DOHH2 (cell line): ENCODE measurements around the gene NCAM2.
"Not testable (repeated sequence)": the region's sequence is repeated elsewhere in the genome, so short reads cannot be mapped to it uniquely, and the experiment has no call there.

Experiments
- H3F3A ChIP-seq: fragments of 200-600 bp; sonication (generic), shearing (Covaris generic); 2 replicates; pipeline ENCODE4 v1.6.0; 2016; ENCODE audit warnings: antibody characterized with exemption, mild to moderate bottlenecking; ENCODE audit not compliant: control insufficient read depth, insufficient read depth
- H3K27ac ChIP-seq: fragments of 200-600 bp; sonication (generic); 2 replicates; pipeline ENCODE4 v1.5.1; 2014; ENCODE audit warnings: low read depth, mild to moderate bottlenecking, low read length, moderate library complexity
- H3K27me3 ChIP-seq: fragments of 200-600 bp; sonication (generic); 2 replicates; pipeline ENCODE4 v1.6.1; 2014; ENCODE audit warnings: mild to moderate bottlenecking, low read length, mixed read lengths; ENCODE audit not compliant: control insufficient read depth
- H3K36me3 ChIP-seq: fragments of 200-600 bp; sonication (generic); 2 replicates; pipeline ENCODE4 v1.6.1; 2014; ENCODE audit warnings: mild to moderate bottlenecking, low read length, moderate library complexity, mixed read lengths; ENCODE audit not compliant: control insufficient read depth
- H3K4me1 ChIP-seq: fragments of 200-600 bp; sonication (generic); 2 replicates; pipeline ENCODE4 v1.6.1; 2014; ENCODE audit warnings: mild to moderate bottlenecking, low read length, mixed read lengths; ENCODE audit not compliant: control insufficient read depth
- H3K4me2 ChIP-seq: fragments of 200-600 bp; sonication (generic); 2 replicates; pipeline ENCODE4 v1.6.0; 2014; ENCODE audit warnings: mild to moderate bottlenecking, low read length, moderate library complexity
- H3K4me3 ChIP-seq: fragments of 200-600 bp; sonication (generic); 2 replicates; pipeline ENCODE4 v1.5.1; 2014; ENCODE audit warnings: mild to moderate bottlenecking, low read length, mixed read lengths
- H3K79me2 ChIP-seq: fragments of 200-600 bp; sonication (generic); 2 replicates; pipeline ENCODE4 v1.6.1; 2014; ENCODE audit warnings: mild to moderate bottlenecking, low read length, mixed read lengths; ENCODE audit not compliant: control insufficient read depth
- H3K9me2 ChIP-seq: fragments of 200-600 bp; sonication (generic); replicated peaks from 2 replicates; pipeline ENCODE4 v1.6.1; 2014; ENCODE audit warnings: mild to moderate bottlenecking, low read length, mixed read lengths; ENCODE audit not compliant: control insufficient read depth
- H3K9me3 ChIP-seq: fragments of 200-600 bp; sonication (generic); 2 replicates; pipeline ENCODE4 v1.6.1; 2014; ENCODE audit warnings: antibody characterized with exemption, low read length, mixed read lengths; ENCODE audit not compliant: control insufficient read depth, insufficient read depth
- H4K20me1 ChIP-seq: fragments of 200-600 bp; sonication (generic); 2 replicates; pipeline ENCODE4 v1.6.0; 2014; ENCODE audit warnings: low read depth, mild to moderate bottlenecking, antibody characterized with exemption, low read length, moderate library complexity; ENCODE audit not compliant: control insufficient read depth, insufficient read depth
- CTCF ChIP-seq: fragments of 200-600 bp; sonication (generic); IDR thresholded peaks from one replicate; pipeline ENCODE4 v1.5.1; 2014; ENCODE audit warnings: antibody characterized with exemption, mild to moderate bottlenecking, low read depth, low read length; ENCODE audit not compliant: poor library complexity, severe bottlenecking
- EZH2phosphoT487 ChIP-seq: fragments of 200-600 bp; sonication (generic); IDR thresholded peaks from 2 replicates; pipeline ENCODE4 v1.6.1; 2017; ENCODE audit warnings: borderline replicate concordance, mild to moderate bottlenecking, antibody characterized with exemption, low read length, moderate library complexity, mixed read lengths

The NCAM2 gene

GRCh38 chr21:21397464-21397863 lies 399.3 kb downstream of the NCAM2 start:
- TF ChIP-seq EZH2phosphoT487 = no peak
- TF ChIP-seq CTCF = no peak
- no peaks in the 10 kb centered on the region for H3K36me3 ChIP-seq
- no peak overlapping the region for H3K27ac ChIP-seq
- no peak overlapping the region for H3K4me3 ChIP-seq
- H3K4me1 ChIP-seq = no peaks in the 10 kb centered on the region
- H4K20me1 ChIP-seq = no peaks in the 10 kb centered on the region
- H3K79me2 ChIP-seq = no peaks in the 10 kb centered on the region
- no peaks in the 10 kb centered on the region for H3K27me3 ChIP-seq
- no peaks in the 10 kb centered on the region for H3K9me2 ChIP-seq
- peaks cover 22% of the 10 kb centered on the region for H3K9me3 ChIP-seq
- no peaks in the 10 kb centered on the region for H3F3A ChIP-seq
- H3K4me2 ChIP-seq = no peak overlapping the region

GRCh38 chr21:21401444-21401843 lies 403.2 kb downstream of the NCAM2 start:
- peaks cover 32% of the 10 kb centered on the region for H3K9me3 ChIP-seq
- H3K4me1 ChIP-seq = peaks cover 4% of the 10 kb centered on the region
- no peaks in the 10 kb centered on the region for H3K36me3 ChIP-seq
- H3F3A ChIP-seq = no peaks in the 10 kb centered on the region; the same call in 1 of the 2 replicates
- no peaks in the 10 kb centered on the region for H3K9me2 ChIP-seq
- no peak overlapping the region for H3K4me2 ChIP-seq
- H3K27me3 ChIP-seq = no peaks in the 10 kb centered on the region
- no peaks in the 10 kb centered on the region for H3K79me2 ChIP-seq
- H3K27ac ChIP-seq = no peak overlapping the region
- no peaks in the 10 kb centered on the region for H4K20me1 ChIP-seq
- TF ChIP-seq EZH2phosphoT487 (no peak), CTCF (no peak)
- H3K4me3 ChIP-seq = no peak overlapping the region

- H3K4me3 ChIP-seq, H3K36me3 ChIP-seq, H3K79me2 ChIP-seq, H3K27me3 ChIP-seq, H4K20me1 ChIP-seq, H3F3A ChIP-seq, H3K4me1 ChIP-seq, H3K9me2 ChIP-seq, H3K27ac ChIP-seq, H3K4me2 ChIP-seq: not testable (repeated sequence)
- H3K9me3 ChIP-seq = peaks cover 24% of the 10 kb centered on the region
Measured at GRCh38 chr21:21402187-21402586, 404.0 kb downstream of the NCAM2 start.

GRCh38 chr21:21404261-21404660 lies 406.1 kb downstream of the NCAM2 start:
- not testable (repeated sequence) for H3K79me2 ChIP-seq, H3F3A ChIP-seq, H3K9me2 ChIP-seq, H3K27me3 ChIP-seq, H4K20me1 ChIP-seq, H3K36me3 ChIP-seq, H3K27ac ChIP-seq, H3K4me1 ChIP-seq, H3K4me2 ChIP-seq, H3K4me3 ChIP-seq
- peaks cover 16% of the 10 kb centered on the region; the same call in 1 of the 2 replicates for H3K9me3 ChIP-seq
